ENCODE data around the gene FAM217A.

FAM217A gene

GRCh38 chr6:4078691-4079471 is at the start of gene FAM217A:
TSS of gene FAM217A (minus strand) at chr6:4079137. CDS start at chr6:4077414, 1,723 bp downstream.
- no peak within 1 kb of the TSS for H3K4me3 ChIP-seq (replicated peaks; ENCODE audit: low read depth, low read length)
- no peak for TF ChIP-seq CTCF (IDR thresholded peaks at IDR 0.05; ENCODE audit: insufficient read depth, low read length, poor library complexity, severe bottlenecking)
- no peaks in the 10 kb centered on the region for H3K36me3 ChIP-seq (ENCODE audit: control insufficient read depth, insufficient read depth, low read length)
- DNase-seq (ENCODE audit: extremely low read depth, insufficient read length): no peak
- no peaks in the 10 kb centered on the region for H3K27me3 ChIP-seq (replicated peaks; ENCODE audit: control insufficient read depth, insufficient read depth, low read length)

GRCh38 chr6:4128072-4128471 is 49.1 kb upstream of the FAM217A start:
- DNase-seq (ENCODE audit: extremely low read depth, insufficient read length): no peak
- no peak overlapping the region for H3K4me3 ChIP-seq (replicated peaks; ENCODE audit: low read depth, low read length)
- TF ChIP-seq CTCF (IDR thresholded peaks at IDR 0.05; ENCODE audit: insufficient read depth, low read length, poor library complexity, severe bottlenecking): no peak
- no peaks in the 10 kb centered on the region; the same call in none of the 2 replicates for H3K36me3 ChIP-seq (ENCODE audit: control insufficient read depth, insufficient read depth, low read length)
- H3K27me3 ChIP-seq (replicated peaks; ENCODE audit: control insufficient read depth, insufficient read depth, low read length): no peaks in the 10 kb centered on the region

GRCh38 chr6:4125933-4126864 is 47.3 kb upstream of the FAM217A start:
- H3K36me3 ChIP-seq (ENCODE audit: control insufficient read depth, insufficient read depth, low read length): no peaks in the 10 kb centered on the region; the same call in none of the 2 replicates
- no peaks in the 10 kb centered on the region for H3K27me3 ChIP-seq (replicated peaks; ENCODE audit: control insufficient read depth, insufficient read depth, low read length)
- DNase-seq (ENCODE audit: extremely low read depth, insufficient read length): no peak
- TF ChIP-seq CTCF (IDR thresholded peaks at IDR 0.05; ENCODE audit: insufficient read depth, low read length, poor library complexity, severe bottlenecking): no peak
- H3K4me3 ChIP-seq (replicated peaks; ENCODE audit: low read depth, low read length): no peak overlapping the region

- DNase-seq (ENCODE audit: extremely low read depth, insufficient read length): no peak
- no peaks in the 10 kb centered on the region for H3K27me3 ChIP-seq (replicated peaks; ENCODE audit: control insufficient read depth, insufficient read depth, low read length)
- no peaks in the 10 kb centered on the region; the same call in 1 of the 2 replicates for H3K36me3 ChIP-seq (ENCODE audit: control insufficient read depth, insufficient read depth, low read length)
- no peak overlapping the region for H3K4me3 ChIP-seq (replicated peaks; ENCODE audit: low read depth, low read length)
- TF ChIP-seq CTCF (IDR thresholded peaks at IDR 0.05; ENCODE audit: insufficient read depth, low read length, poor library complexity, severe bottlenecking): no peak
Observed at GRCh38 chr6:4125500-4125899, 46.6 kb upstream of the FAM217A start.

GRCh38 chr6:4124351-4124750 is 45.4 kb upstream of the FAM217A start:
- TF ChIP-seq CTCF (IDR thresholded peaks at IDR 0.05; ENCODE audit: insufficient read depth, low read length, poor library complexity, severe bottlenecking): no peak
- no peak for DNase-seq (ENCODE audit: extremely low read depth, insufficient read length)
- no peaks in the 10 kb centered on the region for H3K36me3 ChIP-seq (ENCODE audit: control insufficient read depth, insufficient read depth, low read length)
- H3K27me3 ChIP-seq (replicated peaks; ENCODE audit: control insufficient read depth, insufficient read depth, low read length): no peaks in the 10 kb centered on the region
- H3K4me3 ChIP-seq (replicated peaks; ENCODE audit: low read depth, low read length): no peak overlapping the region
